RWPE1 (cell line): ENCODE data around the gene PRRX1.

ENCODE experiments used
- CTCF ChIA-PET: fragments of 350-600 bp; sonication (Branson Sonifier 250); formaldehyde crosslinking; extraction: SDS; loops from one replicate; lab custom pipeline; 2021; lab: Yijun Ruan, JAX
- POLR2A ChIA-PET: fragments of 400-600 bp; formaldehyde crosslinking; extraction: SDS; loops from one replicate; lab custom pipeline; 2020; ENCODE audit warnings: antibody characterized with exemption; ENCODE audit not compliant: low non-redundant PET; lab: Yijun Ruan, JAX
- DNase-seq: peaks from one replicate; pipeline ENCODE4 v3.0.0; 2012; ENCODE audit warnings: low spot score
- H3K27ac ChIP-seq: fragments of 450-650 bp; 2 replicates; pipeline ENCODE4 v1.5.1; 2017
- CTCF ChIP-seq: fragments of 450-650 bp; conservative IDR thresholded peaks from 2 replicates; pipeline ENCODE4 v1.5.1; 2017; ENCODE audit warnings: low read depth, mild to moderate bottlenecking

The PRRX1 gene

GRCh38 chr1:170758992-170759391 lies 95.1 kb downstream of the PRRX1 start:
- no peak for TF ChIP-seq CTCF
- no peak overlapping the region for H3K27ac ChIP-seq
- CTCF ChIA-PET: no interaction called here

DNA sequence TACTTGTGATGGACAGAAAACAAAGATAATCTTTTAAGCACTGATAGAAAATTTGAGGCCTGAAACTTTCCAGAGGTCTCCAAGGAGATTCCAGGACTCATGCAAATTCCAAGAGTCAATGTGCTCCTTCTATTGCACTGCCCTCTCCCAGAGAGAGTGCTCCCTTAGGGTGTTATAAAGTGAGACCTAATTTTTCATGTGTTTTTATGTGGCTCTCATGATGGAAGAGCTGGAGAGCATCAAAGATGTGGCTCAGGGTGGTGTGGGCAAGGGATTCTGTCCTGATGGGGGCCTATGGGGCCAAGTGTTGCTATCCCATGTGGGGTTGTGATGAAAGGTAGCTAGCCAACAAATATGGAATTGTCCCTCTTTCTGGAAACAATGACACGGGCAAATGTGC lies 101.3 kb downstream of the PRRX1 start:
- no peak for TF ChIP-seq CTCF
- ChIA-PET CTCF (interaction anchor here (1.0 kb wide), 1 partner anchor 755 kb away, joined by 4 read pairs; no protein-coding TSS in a partner anchor), POLR2A (no interaction called here)
- H3K27ac ChIP-seq: no peak overlapping the region
- DNase-seq: no peak

More at GRCh38 chr1:170758992-170759391, 95.1 kb downstream of the PRRX1 start:
- POLR2A ChIA-PET: no interaction called here
- no peak for DNase-seq

DNA sequence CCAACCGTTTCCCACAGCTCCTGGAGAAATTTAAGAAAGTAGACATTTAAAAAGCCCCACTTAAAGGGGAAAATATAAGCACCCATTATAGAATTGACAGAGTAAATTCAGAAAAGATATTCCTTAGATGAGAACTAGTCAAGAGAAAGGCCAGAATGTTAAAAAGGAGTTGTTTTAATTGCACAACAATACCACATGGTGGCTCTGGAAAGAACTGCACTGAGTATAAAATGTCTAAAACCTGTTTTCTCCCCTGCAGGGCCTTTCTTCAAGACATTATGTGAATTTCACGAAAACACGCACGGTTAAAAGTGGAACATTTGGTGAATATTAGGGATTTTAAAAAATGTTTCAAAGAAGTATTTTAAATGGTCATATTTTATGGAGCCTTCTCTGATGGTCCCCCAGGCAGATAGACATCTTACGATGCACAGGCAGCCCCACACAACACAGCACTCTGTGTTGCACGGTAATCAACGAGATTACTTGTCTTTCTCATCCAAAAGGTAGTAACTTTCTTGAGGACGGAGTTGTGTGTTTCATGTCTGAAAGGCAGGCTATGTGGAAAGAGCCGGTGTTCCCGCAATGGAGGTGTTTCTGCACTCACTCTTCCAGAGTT lies 101.9 kb downstream of the PRRX1 start:
- peak; percentile 7 for DNase-seq
- CTCF ChIA-PET: interaction anchor here (1.0 kb wide), 1 partner anchor 755 kb away, joined by 4 read pairs; no protein-coding TSS in a partner anchor
- POLR2A ChIA-PET: no interaction called here

DNA sequence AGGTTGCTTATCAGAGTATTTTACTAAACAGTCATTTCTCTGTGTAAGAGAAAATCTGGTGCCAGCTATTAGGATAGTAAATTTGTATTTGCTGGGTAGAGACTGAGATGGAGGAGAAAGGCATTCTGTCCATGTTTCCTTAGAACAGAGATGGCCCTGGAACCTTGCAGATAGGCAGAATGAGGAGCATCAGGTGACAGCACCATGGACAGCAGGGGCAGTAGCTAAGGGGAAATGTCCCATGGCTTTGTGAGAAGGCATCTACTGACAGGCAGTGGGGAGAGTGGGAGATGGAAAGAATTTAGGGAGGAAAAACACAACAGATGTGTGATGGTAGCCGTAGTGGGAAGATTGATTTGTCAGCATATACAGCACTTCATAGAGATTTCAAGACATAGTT lies 105.0 kb downstream of the PRRX1 start:
- no peak overlapping the region for H3K27ac ChIP-seq
- no peak for TF ChIP-seq CTCF
- CTCF ChIA-PET: no interaction called here
- no peak for DNase-seq
- POLR2A ChIA-PET: no interaction called here

More for the DNA sequence above, 101.9 kb downstream of the PRRX1 start:
- peak; percentile 38 for TF ChIP-seq CTCF
- H3K27ac ChIP-seq: no peak overlapping the region

GRCh38 chr1:170769691-170770090 lies 105.8 kb downstream of the PRRX1 start:
- no peak for TF ChIP-seq CTCF
- DNase-seq: no peak
- no peak overlapping the region for H3K27ac ChIP-seq
- CTCF ChIA-PET: no interaction called here
- POLR2A ChIA-PET: no interaction called here

DNA sequence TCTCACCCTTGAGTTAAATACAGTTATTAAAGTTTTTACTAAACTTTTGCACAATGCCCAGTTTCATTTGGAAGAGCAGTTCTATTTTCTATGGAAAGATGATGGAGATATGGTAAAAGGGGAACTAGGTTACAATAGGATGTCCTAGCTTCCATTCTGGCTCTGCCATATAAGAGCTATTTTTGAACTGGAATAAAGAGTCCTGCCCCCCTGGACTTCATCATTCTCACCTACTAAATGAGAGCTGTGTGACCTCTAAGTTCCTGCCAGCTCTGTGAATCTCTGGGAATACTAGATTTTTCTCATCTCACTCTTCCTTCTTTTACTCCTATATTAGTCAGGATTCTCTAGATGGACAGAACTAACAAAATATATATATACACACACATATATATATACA lies 106.3 kb downstream of the PRRX1 start:
- DNase-seq: no peak
- no peak overlapping the region for H3K27ac ChIP-seq
- ChIA-PET CTCF (no interaction called here), POLR2A (no interaction called here)
- TF ChIP-seq CTCF: no peak
